Activated CD8-positive, alpha-beta T cell treated with anti-CD3 and anti-CD28 coated beads for 36 hours (primary cell): Measurements from ENCODE around the gene SPDYE8. TPM values are rescaled to one million over a fixed set of nuclear protein-coding genes. Genes with fewer than 3 reads are reported as not detected.
"Not testable (repeated sequence)": the region's sequence is repeated elsewhere in the genome, so short reads cannot be mapped to it uniquely, and the experiment has no call there.

Experiments used
- ATAC-seq: fragments of 200-7000 bp; cut with Tn5 transposase; one replicate; pipeline ENCODE4 v1.10.0; 2021; ENCODE audit warnings: mild to moderate bottlenecking, moderate library complexity
- CTCF ChIA-PET: fragments of 350-600 bp; sonication (Branson Sonifier 250); formaldehyde crosslinking; loops from one replicate; lab custom pipeline; 2021; ENCODE audit warnings: antibody characterized with exemption; lab: Charles Lee
- POLR2A ChIA-PET: fragments of 350-600 bp; sonication (Branson Sonifier 250); formaldehyde crosslinking; loops from one replicate; lab custom pipeline; 2021; ENCODE audit warnings: antibody characterized with exemption; lab: Charles Lee
- DNase-seq: peaks from one replicate; pipeline ENCODE4 v3.0.0-alpha.2; 2020
- H3K27ac Mint-ChIP-seq: one replicate; pipeline ENCODE4 v1.8.0; 2021; ENCODE audit warnings: mild to moderate bottlenecking, mixed read lengths
- H3K27me3 Mint-ChIP-seq: one replicate; pipeline ENCODE4 v1.8.0; 2021; ENCODE audit warnings: mixed read lengths
- H3K36me3 Mint-ChIP-seq: one replicate; pipeline ENCODE4 v1.8.0; 2021; ENCODE audit warnings: low read depth, mixed read lengths
- H3K4me1 Mint-ChIP-seq: one replicate; pipeline ENCODE4 v1.8.0; 2021; ENCODE audit warnings: low read depth, mixed read lengths
- H3K4me3 Mint-ChIP-seq: one replicate; pipeline ENCODE4 v1.8.0; 2021; ENCODE audit warnings: mild to moderate bottlenecking, moderate library complexity, mixed read lengths
- H3K9me3 Mint-ChIP-seq: one replicate; pipeline ENCODE4 v1.8.0; 2021; ENCODE audit warnings: mixed read lengths
- intact Hi-C: fragments of 100-400 bp; cut with micrococcal nuclease; formaldehyde crosslinking; loops from one replicate; pipeline ENCODE4 v1.10.0; 2022
- total RNA-seq, 2 experiments: library from RNA; stranded (reverse); gene quantifications; one replicate each; pipeline ENCODE4 v1.2.3, GENCODE V29; 2021

SPDYE8 gene
- total RNA-seq, 2 experiments from 2014 or later = not detected

DNA sequence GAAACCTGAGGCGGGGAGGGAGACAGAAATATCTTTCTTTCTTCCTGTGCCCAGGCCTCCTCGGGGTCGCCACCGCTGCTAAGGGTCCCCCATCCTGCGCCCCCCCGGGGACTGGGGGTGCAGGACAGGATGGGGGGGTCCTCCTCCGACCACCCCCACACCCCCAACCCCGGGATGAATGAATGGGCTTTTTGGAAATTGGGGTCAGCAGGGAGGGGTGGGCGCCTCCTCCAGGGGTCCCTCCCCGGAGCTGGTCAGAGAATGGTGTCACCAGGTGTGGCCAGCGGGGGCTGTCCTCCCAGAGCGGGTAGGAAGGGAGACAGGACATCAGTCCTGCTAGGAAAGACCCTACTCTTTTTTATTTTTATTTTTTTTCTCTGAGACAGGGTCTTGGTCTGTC lies 53.1 kb downstream of the SPDYE8 start:
- H3K36me3 Mint-ChIP-seq, H3K27ac Mint-ChIP-seq, H3K9me3 Mint-ChIP-seq, CTCF ChIA-PET, DNase-seq, H3K27me3 Mint-ChIP-seq, intact Hi-C loops, POLR2A ChIA-PET, H3K4me3 Mint-ChIP-seq, H3K4me1 Mint-ChIP-seq, ATAC-seq: not testable (repeated sequence)

DNA sequence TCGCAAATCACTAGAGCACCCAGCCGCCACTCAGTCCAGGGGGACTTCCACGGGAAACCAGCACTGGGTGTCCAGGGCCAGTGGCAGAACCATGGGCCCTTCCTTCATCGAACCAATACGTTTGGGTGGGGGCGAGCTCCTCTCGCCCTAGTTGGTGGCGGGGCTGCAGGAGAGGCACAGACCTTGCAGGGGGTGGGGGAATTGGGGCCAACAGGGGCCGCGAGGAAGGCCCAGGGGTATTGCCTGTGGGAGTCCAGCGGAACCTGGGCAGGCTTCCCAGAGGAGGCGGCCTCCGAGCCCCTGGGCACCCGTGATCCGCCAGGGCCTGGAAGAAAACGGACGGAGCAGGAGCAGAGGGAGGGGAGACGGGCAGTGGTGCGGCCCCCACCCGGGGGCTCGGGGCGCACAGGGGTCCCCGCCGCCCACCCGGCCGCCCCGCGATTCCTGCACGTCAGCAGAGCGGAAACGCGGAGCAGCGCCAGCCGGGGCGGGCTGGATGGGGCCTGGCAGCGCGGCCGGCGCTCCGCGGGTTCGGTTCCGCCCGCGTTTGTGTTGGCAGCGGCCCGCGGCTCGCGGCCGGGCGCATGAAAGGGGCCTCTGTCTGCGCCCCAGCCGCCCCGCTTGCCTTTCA lies 53.8 kb downstream of the SPDYE8 start:
- H3K4me3 Mint-ChIP-seq, H3K9me3 Mint-ChIP-seq, ATAC-seq, CTCF ChIA-PET, intact Hi-C loops, H3K36me3 Mint-ChIP-seq, DNase-seq, POLR2A ChIA-PET, H3K27me3 Mint-ChIP-seq, H3K27ac Mint-ChIP-seq, H3K4me1 Mint-ChIP-seq: not testable (repeated sequence)

DNA sequence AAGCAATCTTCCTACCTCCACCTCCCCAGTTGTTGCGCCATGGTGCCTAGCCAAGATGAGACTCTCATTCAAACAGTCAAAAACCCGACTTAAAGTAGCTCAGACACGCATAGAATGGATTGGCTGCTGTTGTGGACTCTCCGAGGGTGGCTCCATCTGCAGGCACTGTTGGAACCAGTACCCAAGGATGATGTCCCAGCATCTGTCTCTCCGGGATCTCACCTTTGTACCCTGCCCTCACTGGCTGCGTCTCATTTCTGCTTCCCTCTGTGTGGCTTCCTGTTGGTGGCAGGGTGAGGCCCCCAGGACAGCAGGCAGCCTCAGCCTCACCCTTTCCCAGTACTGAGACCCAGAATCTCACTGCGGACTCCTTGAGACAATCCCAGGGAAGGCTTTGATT lies 54.8 kb downstream of the SPDYE8 start:
- H3K27me3 Mint-ChIP-seq, intact Hi-C loops, H3K4me3 Mint-ChIP-seq, DNase-seq, H3K36me3 Mint-ChIP-seq, H3K27ac Mint-ChIP-seq, CTCF ChIA-PET, H3K9me3 Mint-ChIP-seq, POLR2A ChIA-PET, ATAC-seq, H3K4me1 Mint-ChIP-seq: not testable (repeated sequence)

DNA sequence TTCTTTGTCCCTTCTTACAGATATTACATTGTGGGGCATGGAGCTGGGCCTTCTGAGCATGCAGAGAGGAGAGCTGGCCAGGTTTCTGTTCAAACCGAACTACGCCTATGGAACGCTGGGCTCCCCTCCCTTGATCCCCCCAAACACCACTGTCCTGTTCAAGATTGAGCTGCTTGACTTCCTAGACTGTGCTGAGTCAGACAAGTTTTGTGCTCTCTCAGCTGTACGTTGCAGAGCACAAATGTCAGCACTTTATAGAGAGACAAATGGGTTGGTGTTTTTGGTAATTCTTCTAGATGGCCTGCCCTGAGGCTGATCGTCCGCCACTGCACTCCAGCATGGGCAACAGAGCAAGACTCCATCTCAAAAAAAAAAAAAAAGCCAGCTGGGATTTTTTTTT lies 58.1 kb downstream of the SPDYE8 start:
- H3K36me3 Mint-ChIP-seq, H3K9me3 Mint-ChIP-seq, ATAC-seq, POLR2A ChIA-PET, intact Hi-C loops, H3K4me1 Mint-ChIP-seq, H3K27ac Mint-ChIP-seq, H3K4me3 Mint-ChIP-seq, H3K27me3 Mint-ChIP-seq, DNase-seq, CTCF ChIA-PET: not testable (repeated sequence)

Other genes starting within 250 kb of the SPDYE8 start
- 1 to 10 TPM; 1.6 to 1.8 TPM for gene TYW1B, start 201.6 kb downstream of the SPDYE8 start, total RNA-seq
- 10 to 100 TPM; 72.6 to 73.6 TPM for gene POM121, start 104.7 kb downstream of the SPDYE8 start, total RNA-seq
- not detected for gene TRIM74, start 60.3 kb downstream of the SPDYE8 start, total RNA-seq
- gene SPDYE11, start 28.1 kb upstream of the SPDYE8 start, total RNA-seq = not detected
- not detected for gene SPDYE9, start 56.3 kb upstream of the SPDYE8 start, total RNA-seq